ENCODE data around the gene GTF2H2. TPM values are rescaled to one million over a fixed set of nuclear protein-coding genes. Genes with fewer than 3 reads are reported as not detected.
"Not testable (repeated sequence)": the region's sequence is repeated elsewhere in the genome, so short reads cannot be mapped to it uniquely, and the experiment has no call there.

Gene GTF2H2
- total and polyA plus RNA-seq, 2 donors (not counting 1 experiment from before 2014, with no cell fraction given): 5.8 to 39.6 TPM

DNA sequence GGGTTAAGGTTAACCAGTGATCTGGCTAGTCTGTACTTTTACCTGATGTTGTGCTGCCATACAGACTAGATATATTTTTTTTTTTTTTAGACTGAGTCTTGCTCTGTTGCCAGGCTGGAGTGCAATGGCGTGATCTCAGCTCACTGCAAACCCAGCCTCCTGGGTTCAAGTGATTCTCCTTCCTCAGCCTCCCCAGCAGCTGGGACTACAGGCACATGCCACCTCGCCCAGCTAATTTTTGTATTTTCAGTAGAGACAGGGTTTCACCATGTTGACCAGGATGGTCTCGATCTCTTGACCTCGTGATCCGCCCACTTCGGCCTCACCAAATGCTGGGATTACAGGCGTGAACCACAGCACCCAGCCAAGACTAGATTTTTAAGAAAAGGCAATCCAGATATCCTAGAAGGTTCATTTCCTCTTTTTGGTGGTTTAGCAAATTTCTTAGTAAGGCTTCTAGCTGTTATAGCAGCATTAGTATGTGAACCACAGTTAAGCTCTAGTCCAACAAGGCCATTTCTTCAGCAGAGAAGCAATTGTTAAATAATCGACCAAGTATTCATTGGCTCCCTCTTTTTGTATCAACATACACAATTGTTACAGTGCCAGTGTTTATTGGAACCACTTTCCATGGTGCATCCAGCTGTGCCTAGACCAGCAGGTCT lies 42.1 kb downstream of the GTF2H2 start, which contains the start of gene NAIP:
NAIP (minus strand) TSS at position 51 of the 665 bp plus-strand sequence. CDS start 12,424 bp downstream, outside the sequence.
- H2AFZ ChIP-seq (ENCODE audit: insufficient read depth, low read depth, low read length, poor library complexity, severe bottlenecking); H3K9me3 ChIP-seq (ENCODE audit: control extremely low read depth in 1 of 3, control insufficient read depth in 2 of 3, insufficient read depth in 1 of 3, low read length in 2 of 3); H3K4me3 ChIP-seq (ENCODE audit: control extremely low read depth in 1 of 5, extremely low read depth in 1 of 5, insufficient read depth in 1 of 5, low read depth in 2 of 5, low read length in 4 of 5); H3K27me3 ChIP-seq (replicated peaks in 1 of 4; ENCODE audit: control extremely low read depth in 1 of 4, control insufficient read depth in 3 of 4, insufficient read depth in 4 of 4, low read length in 3 of 4); intact Hi-C loops (cut with micrococcal nuclease); H3K4me1 ChIP-seq (ENCODE audit: control insufficient read depth in 2 of 2, insufficient read depth in 2 of 2, low read length in 2 of 2); ATAC-seq (ENCODE audit: low read depth); H3K36me3 ChIP-seq (replicated peaks in 1 of 2; ENCODE audit: control extremely low read depth in 1 of 2, control insufficient read depth in 1 of 2, extremely low read depth in 1 of 2, insufficient read depth in 2 of 2, low read length in 1 of 2); DNase-seq; CTCF ChIA-PET; H3K4me1 Mint-ChIP-seq; H3K27ac ChIP-seq (ENCODE audit: low read length in 2 of 2); H3K9me3 Mint-ChIP-seq (ENCODE audit: insufficient read depth); H4K20me1 ChIP-seq (ENCODE audit: control insufficient read depth, insufficient read depth, low read length, poor library complexity, severe bottlenecking); H3K4me2 ChIP-seq (replicated peaks; ENCODE audit: low read depth, low read length, poor library complexity, severe bottlenecking); H3K79me2 ChIP-seq (ENCODE audit: control insufficient read depth, insufficient read depth, low read length); H3K27ac Mint-ChIP-seq; H3K27me3 Mint-ChIP-seq; H3K4me3 Mint-ChIP-seq; H3K9ac ChIP-seq (ENCODE audit: low read length); POLR2A ChIA-PET: not testable (repeated sequence)
- WGBS (ENCODE audit: insufficient coverage): no CpG with 5 or more reads among the region's 8 CpGs

DNA sequence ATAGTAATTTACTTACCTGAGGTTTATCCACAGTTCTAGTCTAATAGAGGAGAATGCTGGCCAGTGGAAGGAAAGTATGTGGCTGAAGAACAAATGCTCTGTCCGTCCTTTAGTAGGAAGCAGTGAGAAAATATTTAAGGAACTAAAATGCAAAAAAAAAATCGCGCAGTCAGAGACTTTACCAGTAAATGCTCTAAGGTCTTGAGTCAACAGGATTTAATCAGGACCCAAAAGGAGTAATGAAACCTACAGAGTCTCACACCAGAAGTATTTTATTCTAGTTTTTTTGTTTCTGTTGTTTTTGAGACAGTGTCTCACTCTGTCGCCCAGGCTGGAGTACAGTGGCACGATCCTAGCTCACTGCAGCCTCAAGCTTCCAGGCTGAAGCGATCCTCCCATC lies 46.8 kb downstream of the GTF2H2 start:
- intact Hi-C loops (cut with micrococcal nuclease); ATAC-seq (ENCODE audit: low read depth): not testable (repeated sequence)

DNA sequence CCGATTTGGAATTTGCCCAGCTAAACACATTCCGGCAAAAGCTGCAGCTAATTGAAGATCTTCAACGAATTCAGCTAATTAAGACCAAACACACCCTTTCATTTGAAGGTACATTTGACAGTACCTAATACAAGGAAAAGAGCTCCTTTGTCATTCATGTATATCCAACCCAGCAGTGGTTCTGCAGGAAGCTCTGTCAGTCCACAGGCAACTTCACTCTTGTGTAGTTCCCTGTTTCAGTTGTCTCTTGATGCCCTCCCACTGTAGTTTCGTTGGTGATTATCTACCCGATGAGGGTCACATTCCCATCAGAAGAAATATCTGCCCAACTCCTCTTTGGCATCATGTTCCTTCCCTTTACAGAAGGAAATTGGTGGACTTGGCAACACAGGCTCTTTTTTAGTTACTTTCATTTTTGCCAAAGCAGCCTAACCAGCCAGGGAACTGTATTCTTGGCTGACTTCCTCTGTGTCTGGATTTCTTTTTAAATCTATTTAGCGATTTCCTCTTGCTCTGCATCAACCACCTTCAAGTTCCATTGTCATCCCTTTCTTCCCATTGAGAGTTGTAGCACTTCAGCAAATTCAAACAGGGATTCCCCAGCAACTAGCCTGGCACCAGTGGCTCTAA lies 49.0 kb downstream of the GTF2H2 start:
- H3K27ac ChIP-seq (ENCODE audit: low read length in 2 of 2); H3K4me3 Mint-ChIP-seq; intact Hi-C loops (cut with micrococcal nuclease); H3K9ac ChIP-seq (ENCODE audit: low read length); H3K4me3 ChIP-seq (ENCODE audit: control extremely low read depth in 1 of 5, extremely low read depth in 1 of 5, insufficient read depth in 1 of 5, low read depth in 2 of 5, low read length in 4 of 5); H3K27me3 ChIP-seq (replicated peaks in 1 of 4; ENCODE audit: control extremely low read depth in 1 of 4, control insufficient read depth in 3 of 4, insufficient read depth in 4 of 4, low read length in 3 of 4); H2AFZ ChIP-seq (ENCODE audit: insufficient read depth, low read depth, low read length, poor library complexity, severe bottlenecking); CTCF ChIA-PET; POLR2A ChIA-PET; H3K36me3 ChIP-seq (replicated peaks in 1 of 2; ENCODE audit: control extremely low read depth in 1 of 2, control insufficient read depth in 1 of 2, extremely low read depth in 1 of 2, insufficient read depth in 2 of 2, low read length in 1 of 2); H3K79me2 ChIP-seq (ENCODE audit: control insufficient read depth, insufficient read depth, low read length); ATAC-seq (ENCODE audit: low read depth); H3K9me3 ChIP-seq (ENCODE audit: control extremely low read depth in 1 of 3, control insufficient read depth in 2 of 3, insufficient read depth in 1 of 3, low read length in 2 of 3); H3K27ac Mint-ChIP-seq; H3K4me2 ChIP-seq (replicated peaks; ENCODE audit: low read depth, low read length, poor library complexity, severe bottlenecking); DNase-seq; H3K9me3 Mint-ChIP-seq (ENCODE audit: insufficient read depth); H4K20me1 ChIP-seq (ENCODE audit: control insufficient read depth, insufficient read depth, low read length, poor library complexity, severe bottlenecking); H3K4me1 Mint-ChIP-seq; H3K27me3 Mint-ChIP-seq; H3K4me1 ChIP-seq (ENCODE audit: control insufficient read depth in 2 of 2, insufficient read depth in 2 of 2, low read length in 2 of 2): not testable (repeated sequence)
- WGBS (ENCODE audit: insufficient coverage): no CpG with 5 or more reads among the region's 6 CpGs

More for the DNA sequence above, 46.8 kb downstream of the GTF2H2 start:
- H3K4me1 ChIP-seq (ENCODE audit: control insufficient read depth in 2 of 2, insufficient read depth in 2 of 2, low read length in 2 of 2); H3K27me3 ChIP-seq (replicated peaks in 1 of 4; ENCODE audit: control extremely low read depth in 1 of 4, control insufficient read depth in 3 of 4, insufficient read depth in 4 of 4, low read length in 3 of 4); H3K79me2 ChIP-seq (ENCODE audit: control insufficient read depth, insufficient read depth, low read length); POLR2A ChIA-PET; H3K27ac ChIP-seq (ENCODE audit: low read length in 2 of 2); H3K4me2 ChIP-seq (replicated peaks; ENCODE audit: low read depth, low read length, poor library complexity, severe bottlenecking); H2AFZ ChIP-seq (ENCODE audit: insufficient read depth, low read depth, low read length, poor library complexity, severe bottlenecking); H3K9me3 ChIP-seq (ENCODE audit: control extremely low read depth in 1 of 3, control insufficient read depth in 2 of 3, insufficient read depth in 1 of 3, low read length in 2 of 3); H3K4me3 Mint-ChIP-seq; H3K27me3 Mint-ChIP-seq; H3K4me1 Mint-ChIP-seq; H4K20me1 ChIP-seq (ENCODE audit: control insufficient read depth, insufficient read depth, low read length, poor library complexity, severe bottlenecking); H3K27ac Mint-ChIP-seq; H3K36me3 ChIP-seq (replicated peaks in 1 of 2; ENCODE audit: control extremely low read depth in 1 of 2, control insufficient read depth in 1 of 2, extremely low read depth in 1 of 2, insufficient read depth in 2 of 2, low read length in 1 of 2); H3K4me3 ChIP-seq (ENCODE audit: control extremely low read depth in 1 of 5, extremely low read depth in 1 of 5, insufficient read depth in 1 of 5, low read depth in 2 of 5, low read length in 4 of 5); DNase-seq; H3K9me3 Mint-ChIP-seq (ENCODE audit: insufficient read depth); H3K9ac ChIP-seq (ENCODE audit: low read length); CTCF ChIA-PET: not testable (repeated sequence)
- no CpG with 5 or more reads among the region's 6 CpGs for WGBS (ENCODE audit: insufficient coverage)

Data from B cell (primary cell).